HG02678 (cell line): ENCODE results near the gene TRERF1.

ENCODE experiments used
- ATAC-seq: cut with Tn5 transposase; IDR thresholded peaks from one replicate; pipeline ENCODE4 v1.9.1; 2021; ENCODE audit warnings: mild to moderate bottlenecking, moderate library complexity; ENCODE audit not compliant: unreplicated experiment

The TRERF1 gene

GRCh38 chr6:42263165-42263728 lies 188.5 kb downstream of the TRERF1 start:
- ATAC-seq, result no peak

- no peak for ATAC-seq
Observed at GRCh38 chr6:42260972-42261371, 190.8 kb downstream of the TRERF1 start.

- ATAC-seq, result no peak
Observed at GRCh38 chr6:42260396-42260888, 191.3 kb downstream of the TRERF1 start.

GRCh38 chr6:42259841-42260395 lies 191.8 kb downstream of the TRERF1 start:
- ATAC-seq, result no peak

GRCh38 chr6:42259286-42259685 lies 192.4 kb downstream of the TRERF1 start:
- ATAC-seq, result no peak

- ATAC-seq, result no peak
Observed at GRCh38 chr6:42257614-42258013, 194.1 kb downstream of the TRERF1 start.

- ATAC-seq, result no peak
Observed at GRCh38 chr6:42257063-42257462, 194.7 kb downstream of the TRERF1 start.

- ATAC-seq, result no peak
Observed at GRCh38 chr6:42255050-42255449, 196.7 kb downstream of the TRERF1 start.

GRCh38 chr6:42254505-42254904 lies 197.2 kb downstream of the TRERF1 start:
- no peak for ATAC-seq

GRCh38 chr6:42251911-42252637 lies 199.7 kb downstream of the TRERF1 start:
- no peak for ATAC-seq

- no peak for ATAC-seq
Observed at GRCh38 chr6:42251500-42251899, 200.2 kb downstream of the TRERF1 start.

- ATAC-seq, result no peak
Observed at GRCh38 chr6:42250274-42250931, 201.3 kb downstream of the TRERF1 start.

GRCh38 chr6:42249279-42249678 lies 202.4 kb downstream of the TRERF1 start:
- ATAC-seq, result no peak

GRCh38 chr6:42243046-42243445 lies 208.7 kb downstream of the TRERF1 start:
- ATAC-seq, result no peak

GRCh38 chr6:42241915-42242314 lies 209.8 kb downstream of the TRERF1 start:
- ATAC-seq, result no peak

- ATAC-seq, result no peak
Observed at GRCh38 chr6:42239736-42240375, 211.9 kb downstream of the TRERF1 start.

GRCh38 chr6:42239333-42239732 lies 212.4 kb downstream of the TRERF1 start:
- no peak for ATAC-seq

- no peak for ATAC-seq
Observed at GRCh38 chr6:42237857-42238256, 213.9 kb downstream of the TRERF1 start.

- ATAC-seq, result no peak
Observed at GRCh38 chr6:42236682-42237473, 214.8 kb downstream of the TRERF1 start.

GRCh38 chr6:42236030-42236429 lies 215.7 kb downstream of the TRERF1 start:
- ATAC-seq, result no peak
